ENCODE results near the gene CISH. TPM values are rescaled to one million over a fixed set of nuclear protein-coding genes. Genes with fewer than 3 reads are reported as not detected.

The CISH gene
- total RNA-seq, 1 experiment from 2014 or later = 1.7 TPM

- H3K4me1 Mint-ChIP-seq = peaks cover 45 to 49% of the 10 kb centered on the region in 2 experiments
- no peaks in the 10 kb centered on the region for H3K27me3 ChIP-seq (ENCODE audit: insufficient read depth, low read length)
- peak overlapping the region in 2 of 3 experiments; percentile 57 to 75; a peak in 1 of 7 replicates for H3K27ac Mint-ChIP-seq
- no CpG with 5 or more reads among the region's 3 CpGs for WGBS (ENCODE audit: extremely low coverage, insufficient read length, low lambda C conversion rate)
- H2AK5ac ChIP-seq (ENCODE audit: insufficient read length, low read length) = no peak overlapping the region
- no peaks in the 10 kb centered on the region for H3K79me2 ChIP-seq (ENCODE audit: insufficient read depth, low read length)
- no peak overlapping the region for H3K4ac ChIP-seq (ENCODE audit: low read depth, low read length)
- H3K27ac ChIP-seq (ENCODE audit: insufficient read length, low read depth, low read length) = no peak overlapping the region
- no peak overlapping the region for H2BK120ac ChIP-seq (ENCODE audit: low read depth, low read length, poor library complexity, severe bottlenecking)
- no peak for TF ChIP-seq CTCF (conservative IDR thresholded peaks at IDR 0.05)
- no peak overlapping the region for H3K4me2 ChIP-seq (ENCODE audit: insufficient read depth, insufficient read length, low read length)
- H2BK5ac ChIP-seq (ENCODE audit: insufficient read length, low read length) = no peak overlapping the region
- no peak overlapping the region for H2AFZ ChIP-seq (ENCODE audit: low read length)
- no peak overlapping the region for H4K8ac ChIP-seq (replicated peaks; ENCODE audit: insufficient read length, low read depth, low read length)
- H4K20me1 ChIP-seq (ENCODE audit: control insufficient read depth, insufficient read depth, insufficient read length) = no peaks in the 10 kb centered on the region
- no peaks in the 10 kb centered on the region for H3K27me3 Mint-ChIP-seq (ENCODE audit: low read depth)
- no peak overlapping the region for H2BK20ac ChIP-seq (ENCODE audit: low read depth, low read length, poor library complexity, severe bottlenecking)
- peaks cover under 1% of the 10 kb centered on the region for H3K23me2 ChIP-seq (ENCODE audit: insufficient read length, low read depth, low read length, poor library complexity, severe bottlenecking)
- no peaks in the 10 kb centered on the region for H3K9me3 Mint-ChIP-seq
- peaks cover 0 to 28% (median 23%) of the 10 kb centered on the region in 3 experiments; a peak in 5 of 7 replicates for H3K36me3 Mint-ChIP-seq (ENCODE audit: insufficient read depth in 1 of 3, low read depth in 3 of 3)
- peaks cover 2% of the 10 kb centered on the region; the same call in 1 of the 2 replicates for H3K4me1 ChIP-seq (ENCODE audit: insufficient read depth, low read length)
- H3K56ac ChIP-seq (ENCODE audit: insufficient read length, low read depth, low read length) = no peak overlapping the region
- H3K9me3 ChIP-seq (ENCODE audit: control insufficient read depth, low read depth, low read length) = no peaks in the 10 kb centered on the region
- no peak overlapping the region for H2BK12ac ChIP-seq (ENCODE audit: insufficient read length, low read depth, low read length)
- no peak overlapping the region for H3K23ac ChIP-seq (ENCODE audit: insufficient read length, low read depth, low read length)
- H4K91ac ChIP-seq (ENCODE audit: insufficient read length, low read depth, low read length) = no peak overlapping the region
- no peak overlapping the region for H3K9ac ChIP-seq (ENCODE audit: extremely low read depth, insufficient read length, low read length)
- no peak overlapping the region for H3K18ac ChIP-seq (ENCODE audit: insufficient read length, low read depth, low read length)
- no peak for DNase-seq
- no peak overlapping the region for H3K4me3 Mint-ChIP-seq
- no peak overlapping the region for H2BK15ac ChIP-seq (ENCODE audit: low read depth, low read length)
- no peak overlapping the region for H4K5ac ChIP-seq (ENCODE audit: insufficient read length, low read depth, low read length)
- no peak overlapping the region for H3T11ph ChIP-seq (ENCODE audit: low read length)
- H3K14ac ChIP-seq (ENCODE audit: insufficient read depth, low read length) = no peak overlapping the region
- H3K79me1 ChIP-seq (ENCODE audit: insufficient read depth, low read depth, low read length, poor library complexity, severe bottlenecking) = peaks cover 2% of the 10 kb centered on the region
Observed at GRCh38 chr3:50622881-50623280, 11.3 kb upstream of the CISH start.

Data from H9 (cell line).